Smooth muscle cell (in vitro differentiated cells): ENCODE results near the gene CPN2. TPM values are rescaled to one million over a fixed set of nuclear protein-coding genes. Genes with fewer than 3 reads are reported as not detected.

Experiments used
- DNase-seq: peaks from one replicate; lab custom pipeline; 2025; ENCODE audit not compliant: unreplicated experiment; lab: John Stamatoyannopoulos, UW
- H2AFZ ChIP-seq: fragments of 200-600 bp; sonication (generic); 2 replicates; pipeline ENCODE4 v1.6.0; 2016; ENCODE audit warnings: antibody characterized with exemption, low read depth, mild to moderate bottlenecking
- H3F3A ChIP-seq: fragments of 200-600 bp; sonication (generic); 2 replicates; pipeline ENCODE4 v1.6.0; 2017; ENCODE audit warnings: antibody characterized with exemption, low read depth
- H3K27ac ChIP-seq: fragments of 200-600 bp; sonication (generic); 2 replicates; pipeline ENCODE4 v1.5.1; 2016; ENCODE audit warnings: low read depth, mild to moderate bottlenecking
- H3K27me3 ChIP-seq: fragments of 200-600 bp; sonication (generic); 2 replicates; pipeline ENCODE4 v1.6.1; 2016; ENCODE audit warnings: low read depth, mild to moderate bottlenecking
- H3K36me3 ChIP-seq: fragments of 200-600 bp; sonication (generic); 2 replicates; pipeline ENCODE4 v1.5.1; 2016; ENCODE audit warnings: low read depth
- H3K4me1 ChIP-seq: fragments of 200-600 bp; sonication (generic); 2 replicates; pipeline ENCODE4 v1.5.1; 2016; ENCODE audit warnings: low read depth
- H3K4me2 ChIP-seq: fragments of 200-600 bp; sonication (generic); 2 replicates; pipeline ENCODE4 v1.6.0; 2016; ENCODE audit warnings: mild to moderate bottlenecking
- H3K4me3 ChIP-seq: fragments of 200-600 bp; sonication (generic); 2 replicates; pipeline ENCODE4 v1.5.1; 2016; ENCODE audit warnings: mild to moderate bottlenecking
- H3K79me2 ChIP-seq: fragments of 200-600 bp; sonication (generic); 2 replicates; pipeline ENCODE4 v1.6.0; 2016; ENCODE audit warnings: low read depth, mild to moderate bottlenecking
- H3K9ac ChIP-seq: fragments of 200-600 bp; sonication (generic); 2 replicates; pipeline ENCODE4 v1.6.0; 2016; ENCODE audit warnings: low read depth
- H3K9me3 ChIP-seq: fragments of 200-600 bp; sonication (generic); replicated peaks from 2 replicates; pipeline ENCODE4 v1.5.1; 2016; ENCODE audit warnings: low read depth
- H4K20me1 ChIP-seq: fragments of 200-600 bp; sonication (generic); 2 replicates; pipeline ENCODE4 v1.6.0; 2016; ENCODE audit warnings: low read depth
- CTCF ChIP-seq: fragments of 200-600 bp; sonication (generic); IDR thresholded peaks from 2 replicates; pipeline ENCODE4 v1.5.1; 2017; ENCODE audit warnings: borderline replicate concordance, mild to moderate bottlenecking, antibody characterized with exemption; ENCODE audit not compliant: insufficient read depth, poor library complexity, severe bottlenecking
- WGBS: methylation state at CpG from one replicate; pipeline ENCODE4 v1.1.7; 2016; ENCODE audit warnings: low lambda C conversion rate; 5-methylcytosine and 5-hydroxymethylcytosine counted together
- polyA plus RNA-seq: library from polyadenylated mRNA; unstranded; fragments of >200 nt; fragmentation: Nextera tagmentation; extraction: Ambion mirVana; gene quantifications from 2 replicates; pipeline ENCODE4 v1.2.1, GENCODE V29; 2016
- total RNA-seq: library from RNA; depleted of rRNA; stranded (reverse); fragments of >200 nt; gene quantifications from 2 replicates; pipeline ENCODE4 v1.2.3, GENCODE V29; 2014

Gene CPN2
- total and polyA plus RNA-seq, 2 experiments from 2014 or later = 0.13 TPM; not detected in 1

GRCh38 chr3:194370753-194371152 lies 19.6 kb upstream of the CPN2 start:
- no peak for DNase-seq
- Histone ChIP-seq H3K4me3 (no peak overlapping the region), H3F3A (no peaks in the 10 kb centered on the region), H3K4me2 (no peak overlapping the region), H3K9me3 (no peaks in the 10 kb centered on the region), H2AFZ (no peak overlapping the region), H3K27ac (no peak overlapping the region), H3K36me3 (no peaks in the 10 kb centered on the region), H4K20me1 (no peaks in the 10 kb centered on the region), H3K9ac (no peak overlapping the region), H3K4me1 (peaks cover 22% of the 10 kb centered on the region), H3K79me2 (no peaks in the 10 kb centered on the region), H3K27me3 (no peaks in the 10 kb centered on the region)
- no peak for TF ChIP-seq CTCF
- 82% methylated on average over 10 of the region's 10 CpGs for WGBS

- peak; percentile 26 for DNase-seq
- Histone ChIP-seq H3F3A (peaks cover under 1% of the 10 kb centered on the region), H3K4me3 (no peak within 1 kb of the TSS), H3K4me1 (peaks cover 20% of the 10 kb centered on the region), H3K27ac (peak within 1 kb of the TSS; percentile 63), H3K9ac (no peak within 1 kb of the TSS), H3K36me3 (no peaks in the 10 kb centered on the region), H3K79me2 (no peaks in the 10 kb centered on the region), H3K4me2 (peak within 1 kb of the TSS; percentile 74), H2AFZ (no peak within 1 kb of the TSS), H3K27me3 (no peaks in the 10 kb centered on the region), H3K9me3 (no peaks in the 10 kb centered on the region), H4K20me1 (no peaks in the 10 kb centered on the region)
- WGBS = 18% methylated on average over 21 of the region's 21 CpGs
- no peak for TF ChIP-seq CTCF
Observed at GRCh38 chr3:194369522-194370279, 18.6 kb upstream of the CPN2 start, which contains the start of gene LRRC15. TSS of gene LRRC15 (minus strand) at chr3:194369743. CDS start at chr3:194361043, 8,700 bp downstream.

GRCh38 chr3:194368918-194369317 lies 17.8 kb upstream of the CPN2 start:
- no peaks in the 10 kb centered on the region for H3K79me2 ChIP-seq
- no peaks in the 10 kb centered on the region for H3K27me3 ChIP-seq
- no peaks in the 10 kb centered on the region for H4K20me1 ChIP-seq
- no peaks in the 10 kb centered on the region for H3K9me3 ChIP-seq
- H3K4me2 ChIP-seq = peak overlapping the region; percentile 74
- H3K9ac ChIP-seq = no peak overlapping the region
- 81% methylated on average over 6 of the region's 6 CpGs for WGBS
- no peak overlapping the region for H3K4me3 ChIP-seq
- H2AFZ ChIP-seq = no peak overlapping the region
- H3K36me3 ChIP-seq = no peaks in the 10 kb centered on the region
- H3F3A ChIP-seq = peaks cover 8% of the 10 kb centered on the region
- no peak for TF ChIP-seq CTCF
- H3K4me1 ChIP-seq = peaks cover 20% of the 10 kb centered on the region
- no peak for DNase-seq
- H3K27ac ChIP-seq = no peak overlapping the region
